Fibroblast of the aortic adventitia (primary cell): ENCODE measurements around the gene ZNF749. TPM values are rescaled to one million over a fixed set of nuclear protein-coding genes. Genes with fewer than 3 reads are reported as not detected.

ENCODE experiments used
- DNase-seq: peaks from one replicate; pipeline ENCODE4 v3.0.0-alpha.2; 2010; ENCODE audit warnings: low read depth
- H3K4me3 ChIP-seq: 2 replicates; pipeline ENCODE4 v1.5.1; 2011; ENCODE audit warnings: low read depth, mild to moderate bottlenecking, control low read depth, low read length, moderate library complexity
- CTCF ChIP-seq: IDR thresholded peaks from 2 replicates; pipeline ENCODE4 v1.5.1; 2011; ENCODE audit warnings: mild to moderate bottlenecking, low read length, control low read depth, inconsistent platforms; ENCODE audit not compliant: insufficient read depth
- total RNA-seq: library from RNA; depleted of rRNA; stranded (reverse); fragments of >200 nt; gene quantifications from 2 replicates; pipeline ENCODE4 v1.2.3, GENCODE V29; 2012; ENCODE audit warnings: low replicate concordance

ZNF749 gene
- total RNA-seq, 1 donor: 7.8 TPM

- DNase-seq: peak; percentile 58
Measured at GRCh38 chr19:57406516-57407123, 28.5 kb upstream of the ZNF749 start.

GRCh38 chr19:57410877-57411671, 24.1 kb upstream of the ZNF749 start, which contains the start of gene ZNF17:
ZNF17 (plus strand) TSS chr19:57411161; CDS start chr19:57413616, 2,455 bp downstream.
- no peak for TF ChIP-seq CTCF
- H3K4me3 ChIP-seq: peak within 1 kb of the TSS; percentile 80
- DNase-seq: peak; percentile 95

More at GRCh38 chr19:57406516-57407123, 28.5 kb upstream of the ZNF749 start:
- TF ChIP-seq CTCF: peak; percentile 81
- H3K4me3 ChIP-seq: no peak overlapping the region

- no peak for DNase-seq
- no peak for TF ChIP-seq CTCF
- H3K4me3 ChIP-seq: no peak overlapping the region
Measured at GRCh38 chr19:57419439-57419838, 15.7 kb upstream of the ZNF749 start.

- no peak overlapping the region for H3K4me3 ChIP-seq
- TF ChIP-seq CTCF: no peak
- no peak for DNase-seq
Measured at GRCh38 chr19:57421037-57421436, 14.1 kb upstream of the ZNF749 start.

- H3K4me3 ChIP-seq: peak overlapping the region; percentile 85
- DNase-seq: no peak
- no peak for TF ChIP-seq CTCF
Measured at GRCh38 chr19:57434386-57435061, 601 bp upstream of the ZNF749 start.

- H3K4me3 ChIP-seq: peak overlapping the region; percentile 85
- no peak for DNase-seq
- no peak for TF ChIP-seq CTCF
Measured at GRCh38 chr19:57436417-57436816, 1.3 kb downstream of the ZNF749 start.
